Aorta (tissue), 5 donors: ENCODE measurements around the gene ADAT3. TPM values are rescaled to one million over a fixed set of nuclear protein-coding genes. Genes with fewer than 3 reads are reported as not detected.

ENCODE experiments used
- ATAC-seq: fragments of 200-7000 bp; cut with Tn5 transposase; one replicate; pipeline ENCODE4 v1.9.1; 2022; ENCODE audit warnings: moderate library complexity; ENCODE audit not compliant: low FRiP score
- DNase-seq, 2 donors: peaks; one replicate each; pipeline ENCODE4 v3.0.0-alpha.2; 2020
- H3K27ac ChIP-seq, 2 donors: one replicate each; pipeline ENCODE4 v1.5.1; 2013; ENCODE audit warnings: low read length in 2 of 2, mild to moderate bottlenecking in 2 of 2, moderate library complexity in 2 of 2, control low read depth in 1 of 2, inconsistent platforms in 1 of 2, low read depth in 1 of 2
- H3K27me3 ChIP-seq, 2 donors: one replicate each; pipeline ENCODE4 v1.6.1; 2013; ENCODE audit warnings: control low read depth in 1 of 2, low read length in 1 of 2, mild to moderate bottlenecking in 1 of 2, moderate library complexity in 1 of 2; ENCODE audit not compliant: insufficient read depth in 2 of 2, control insufficient read depth in 1 of 2
- H3K36me3 ChIP-seq, 2 donors: one replicate each; pipeline ENCODE4 v1.6.1; 2013; ENCODE audit warnings: control low read depth in 1 of 2, low read length in 1 of 2, mild to moderate bottlenecking in 1 of 2; ENCODE audit not compliant: insufficient read depth in 2 of 2, control insufficient read depth in 1 of 2
- H3K4me1 ChIP-seq, 2 donors: one replicate each; pipeline ENCODE4 v1.6.1; 2013; ENCODE audit warnings: low read length in 2 of 2, control low read depth in 1 of 2, mild to moderate bottlenecking in 1 of 2, moderate library complexity in 1 of 2; ENCODE audit not compliant: insufficient read depth in 2 of 2, control insufficient read depth in 1 of 2
- H3K4me3 ChIP-seq, 2 donors: one replicate each; pipeline ENCODE4 v1.5.1; 2013; ENCODE audit warnings: low read length in 2 of 2, control low read depth in 1 of 2, mild to moderate bottlenecking in 1 of 2
- H3K9me3 ChIP-seq: one replicate; pipeline ENCODE4 v1.6.1; 2013; ENCODE audit warnings: mild to moderate bottlenecking, low read length; ENCODE audit not compliant: control insufficient read depth
- WGBS, 2 donors: extraction: QIAGEN DNeasy Blood & Tissue Kit; methylation state at CpG; one replicate each; pipeline ENCODE4 v1.1.7; 2013; 5-methylcytosine and 5-hydroxymethylcytosine counted together
- intact Hi-C, 2 donors: fragments of 100-400 bp; cut with DNase I; formaldehyde crosslinking; loops; one replicate each; pipeline versions ENCODE4 v1.14.2 to v1.15.0; 2022
- polyA plus RNA-seq, 2 donors: library from polyadenylated mRNA; stranded (reverse); fragments of 200-250 nt; gene quantifications; one replicate each; pipeline ENCODE4 v1.2.3, GENCODE V29; 2013
- total RNA-seq, 2 donors: library from RNA; stranded (reverse); fragmentation: NEBNext Ultra II Directional; extraction: Animal tissue kit (Norgen Biotek cat#: 25700); gene quantifications; one replicate each; pipeline ENCODE4 v1.2.1, GENCODE V29; 2021
- donor health status: healthy with polysubstance abuse.
- donor health status: Bipolar disorder and iron deficiency.
- donor health status: DM: no; HTN: no; CAD: no.
- donor health status: DM: no; HTN: no; CAD: no.
- donor health status: DM: yes; HTN: yes; CAD: no.

Gene ADAT3
- total and polyA plus RNA-seq, 4 donors, result 1.5 to 5.6 (median 4.4) TPM

DNA sequence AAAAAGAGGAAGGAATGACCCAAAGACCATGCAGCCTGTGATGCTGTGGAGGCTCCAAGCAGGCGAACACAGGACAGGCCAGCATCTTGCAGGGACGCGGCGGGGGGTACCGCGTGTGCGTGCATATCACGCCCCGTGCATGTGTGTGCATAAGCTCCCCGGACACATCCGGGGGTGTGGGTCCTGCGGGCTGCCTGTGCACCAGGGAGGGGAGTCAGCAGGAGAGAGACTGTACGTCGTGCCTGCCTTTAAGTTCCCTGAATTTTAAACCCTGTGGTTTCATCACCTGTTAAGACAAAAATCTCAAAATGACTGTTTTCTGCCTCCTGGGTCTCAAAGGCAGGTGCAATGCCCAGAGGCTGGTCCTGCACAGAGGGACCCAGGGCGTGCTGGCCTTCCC is 16.6 kb downstream of the ADAT3 start:
- DNase-seq, result no peak
- no peak for ATAC-seq
- no peaks in the 10 kb centered on the region for H3K4me1 ChIP-seq
- no peaks in the 10 kb centered on the region for H3K9me3 ChIP-seq
- H3K27me3 ChIP-seq, result no peaks in the 10 kb centered on the region
- WGBS, 2 donors, result 96 to 97% methylated on average over 15 of the region's 15 CpGs
- intact Hi-C loops, result no loop called here
- no peak overlapping the region for H3K27ac ChIP-seq
- no peak overlapping the region for H3K4me3 ChIP-seq
- H3K36me3 ChIP-seq, result peaks cover 0 to 7% of the 10 kb centered on the region in 2 donors

DNA sequence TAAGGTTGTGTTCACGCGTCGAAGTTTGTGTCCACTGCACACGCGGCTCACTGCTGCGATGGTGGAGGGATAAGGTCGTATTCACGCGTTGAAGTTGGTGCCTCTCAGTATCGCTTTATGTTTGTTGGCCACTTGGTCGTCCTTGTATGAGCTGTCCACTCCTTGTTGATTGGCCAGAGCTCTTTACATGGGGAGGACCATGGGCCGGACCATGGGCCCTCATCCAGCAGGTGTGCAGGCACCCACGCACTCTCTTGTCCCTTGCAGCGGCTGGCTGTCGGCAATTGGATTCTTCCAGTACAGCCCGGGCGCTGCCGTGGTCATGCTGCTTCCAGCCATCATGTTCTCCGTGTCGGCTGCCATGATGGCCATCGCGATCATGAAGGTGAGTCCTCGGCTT is 17.6 kb downstream of the ADAT3 start:
- Histone ChIP-seq H3K4me3 (no peak overlapping the region), H3K36me3 (peaks cover 0 to 7% of the 10 kb centered on the region in 2 donors), H3K4me1 (no peaks in the 10 kb centered on the region), H3K27me3 (no peaks in the 10 kb centered on the region), H3K27ac (no peak overlapping the region), H3K9me3 (no peaks in the 10 kb centered on the region)
- 94 to 97% methylated on average over 23 of the region's 23 CpGs for WGBS, 2 donors
- ATAC-seq (no peak), DNase-seq (no peak)
- intact Hi-C loops, result no loop called here

DNA sequence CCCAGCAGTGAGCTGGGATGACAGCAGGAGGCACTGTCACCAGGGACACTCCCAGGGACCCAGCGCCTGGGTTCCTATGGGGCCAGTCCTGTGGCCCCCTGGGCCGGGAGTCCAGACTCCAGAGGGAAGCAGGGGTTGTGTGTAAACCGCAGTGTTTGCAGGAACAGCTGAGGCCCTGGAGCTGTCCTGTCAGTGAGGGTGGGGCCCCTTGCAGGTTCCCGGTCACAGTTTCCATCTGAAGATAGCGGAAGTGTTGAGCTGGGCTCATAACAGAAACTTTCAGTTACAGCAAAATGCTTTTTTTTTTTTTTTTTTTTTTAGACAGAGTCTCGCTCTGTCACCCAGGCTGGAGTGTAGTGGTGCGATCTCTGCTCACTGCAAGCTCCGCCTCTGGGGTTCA is 18.1 kb downstream of the ADAT3 start:
- Histone ChIP-seq H3K36me3 (peaks cover 0 to 4% of the 10 kb centered on the region in 2 donors), H3K27me3 (no peaks in the 10 kb centered on the region), H3K27ac (no peak overlapping the region), H3K4me1 (no peaks in the 10 kb centered on the region), H3K4me3 (no peak overlapping the region), H3K9me3 (no peaks in the 10 kb centered on the region)
- intact Hi-C loops, result no loop called here
- WGBS, 2 donors, result 91 to 92% methylated on average over 6 to 8 of the region's 8 CpGs
- ATAC-seq (peak; percentile 19), DNase-seq (peak in 1 of 2 donors; percentile 61)

DNA sequence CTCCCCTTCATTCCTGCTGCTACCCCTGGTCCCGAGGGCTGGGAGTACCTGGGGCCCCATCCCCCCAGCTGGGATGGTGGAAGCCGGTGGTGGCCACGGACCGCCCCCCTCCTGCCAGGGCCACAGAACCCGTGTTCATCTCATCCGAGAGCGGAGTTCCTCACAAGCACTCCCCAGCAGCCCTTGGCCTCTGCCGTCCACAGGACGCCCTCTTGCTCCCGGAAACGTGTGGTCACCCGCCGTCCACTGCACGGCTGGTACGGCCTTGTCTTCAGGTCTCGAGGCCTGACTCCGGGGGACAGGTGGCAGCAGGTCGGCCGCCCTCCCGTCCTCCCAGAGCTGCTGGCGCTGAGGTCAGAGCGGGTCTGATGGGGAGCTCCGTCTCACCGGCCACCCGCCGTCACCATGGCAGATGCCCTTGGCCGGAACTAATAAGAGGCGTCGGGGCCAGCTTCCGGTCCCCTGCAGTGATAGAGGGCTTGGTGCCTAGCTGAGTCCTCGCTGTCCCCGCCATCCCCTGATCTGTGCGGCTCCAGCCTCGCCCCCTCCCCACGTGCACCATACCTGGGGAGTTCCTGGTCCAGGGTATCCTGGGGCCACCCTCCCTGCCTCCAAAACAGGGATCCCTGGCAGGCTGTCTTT is 19.2 kb downstream of the ADAT3 start:
- no peak overlapping the region for H3K27ac ChIP-seq
- no peaks in the 10 kb centered on the region for H3K36me3 ChIP-seq
- H3K9me3 ChIP-seq, result no peaks in the 10 kb centered on the region
- 92% methylated on average over 35 of the region's 35 CpGs for WGBS, 2 donors
- no peak for DNase-seq
- no peak overlapping the region for H3K4me3 ChIP-seq
- H3K4me1 ChIP-seq, result no peaks in the 10 kb centered on the region
- intact Hi-C loops, result no loop called here
- no peaks in the 10 kb centered on the region for H3K27me3 ChIP-seq
- no peak for ATAC-seq

DNA sequence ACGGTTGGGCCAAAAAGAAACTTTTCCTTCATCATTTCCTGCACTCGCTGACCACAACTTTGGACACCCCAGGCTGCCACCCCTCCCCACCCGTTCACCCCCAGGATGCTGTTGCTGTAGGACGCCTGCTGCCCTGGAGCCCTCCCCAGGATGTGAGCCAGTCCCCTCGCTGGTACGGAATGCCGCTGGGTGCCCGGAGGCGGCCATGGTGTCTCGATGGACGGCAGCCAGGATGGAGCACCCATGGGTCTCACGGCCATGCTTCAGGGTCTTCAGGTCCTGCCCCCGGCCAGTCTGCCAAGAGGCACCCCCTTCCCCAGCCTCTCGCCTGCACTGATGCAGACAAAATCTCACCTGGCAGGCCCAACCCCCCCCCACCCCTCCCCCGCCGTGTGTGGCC is 20.3 kb downstream of the ADAT3 start:
- 85 to 87% methylated on average over 15 to 16 of the region's 16 CpGs for WGBS, 2 donors
- H3K4me3 ChIP-seq, result no peak overlapping the region
- H3K27me3 ChIP-seq, result no peaks in the 10 kb centered on the region
- ATAC-seq, result no peak
- H3K27ac ChIP-seq, result no peak overlapping the region
- no peaks in the 10 kb centered on the region for H3K36me3 ChIP-seq
- DNase-seq, result peak in 1 of 2 donors; percentile 52
- H3K9me3 ChIP-seq, result no peaks in the 10 kb centered on the region
- intact Hi-C loops, result loop anchor here in 1 of 2 donors (5.0 kb wide), 1 partner anchor 147 kb away; no protein-coding TSS in a partner anchor
- H3K4me1 ChIP-seq, result no peaks in the 10 kb centered on the region

DNA sequence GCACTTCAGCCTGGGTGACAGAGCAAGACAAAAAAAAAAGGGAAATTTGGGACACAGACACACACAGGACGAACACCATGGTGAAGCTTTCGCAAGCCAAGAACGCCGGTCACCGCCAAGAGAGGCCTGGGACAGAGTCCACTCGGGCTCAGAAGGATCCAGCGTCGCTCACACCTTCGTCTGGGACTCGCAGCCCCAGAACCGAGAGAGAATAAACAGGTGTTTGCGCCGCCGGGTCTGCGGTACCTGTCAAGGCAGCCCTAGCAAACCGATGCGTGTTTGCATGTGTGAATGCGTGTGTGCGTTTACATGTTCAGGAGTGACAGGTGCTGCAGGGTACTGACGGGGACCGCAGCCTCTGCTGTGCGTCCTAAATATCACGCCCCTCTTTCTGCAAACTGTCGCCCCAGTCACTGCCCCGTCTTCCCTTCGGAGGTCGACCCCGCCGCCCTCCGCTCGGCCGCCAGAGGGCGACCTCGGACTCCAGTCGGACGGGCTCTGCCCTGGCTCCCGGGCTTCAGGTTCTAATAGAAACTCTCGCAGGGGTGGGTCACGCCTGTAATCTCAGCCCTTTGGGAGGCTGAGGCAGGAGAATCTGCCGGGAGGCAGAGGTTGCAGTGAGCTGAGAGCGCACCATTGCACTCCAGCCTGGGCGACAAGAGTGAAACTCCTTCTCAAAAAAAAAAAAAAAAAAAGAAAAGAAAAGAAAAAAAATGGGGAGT is 24.0 kb downstream of the ADAT3 start:
- 9 to 12% methylated on average over 41 to 42 of the region's 42 CpGs for WGBS, 2 donors
- ATAC-seq, result peak; percentile 92
- no peaks in the 10 kb centered on the region for H3K36me3 ChIP-seq
- H3K4me1 ChIP-seq, result no peaks in the 10 kb centered on the region
- H3K27me3 ChIP-seq, result no peaks in the 10 kb centered on the region
- DNase-seq, result peak; percentile 86 to 93
- no peaks in the 10 kb centered on the region for H3K9me3 ChIP-seq
- no peak overlapping the region for H3K4me3 ChIP-seq
- H3K27ac ChIP-seq, result no peak overlapping the region
- intact Hi-C loops, result loop anchor here in 1 of 2 donors (5.0 kb wide), 1 partner anchor 143 kb away; no protein-coding TSS in a partner anchor

DNA sequence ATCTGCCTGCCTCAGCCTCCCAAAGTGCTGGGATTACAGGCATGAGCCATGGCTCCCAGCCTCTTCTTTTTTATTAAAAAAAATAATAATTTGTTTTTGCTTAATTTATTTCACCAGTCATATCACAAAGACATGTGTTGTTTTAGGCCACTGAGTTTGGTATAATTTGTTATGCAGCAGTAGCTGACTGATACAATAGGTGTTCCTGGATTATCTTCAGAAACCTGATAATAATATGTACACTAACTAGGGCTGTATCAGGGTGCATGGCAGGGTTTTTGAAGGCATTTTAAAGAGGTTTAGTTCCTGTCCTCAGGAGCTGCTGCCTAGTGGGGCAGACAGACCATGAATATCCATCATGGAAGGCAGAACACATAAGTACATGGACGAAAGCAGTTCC is 26.2 kb downstream of the ADAT3 start:
- 79 to 87% methylated on average over 1 of the region's 1 CpG for WGBS, 2 donors
- Histone ChIP-seq H3K36me3 (no peaks in the 10 kb centered on the region), H3K4me1 (no peaks in the 10 kb centered on the region), H3K27me3 (no peaks in the 10 kb centered on the region), H3K4me3 (no peak overlapping the region), H3K27ac (no peak overlapping the region), H3K9me3 (no peaks in the 10 kb centered on the region)
- ATAC-seq (no peak), DNase-seq (no peak)
- intact Hi-C loops, result loop anchor here in 1 of 2 donors (10.0 kb wide), 1 partner anchor 133 kb away; no protein-coding TSS in a partner anchor

DNA sequence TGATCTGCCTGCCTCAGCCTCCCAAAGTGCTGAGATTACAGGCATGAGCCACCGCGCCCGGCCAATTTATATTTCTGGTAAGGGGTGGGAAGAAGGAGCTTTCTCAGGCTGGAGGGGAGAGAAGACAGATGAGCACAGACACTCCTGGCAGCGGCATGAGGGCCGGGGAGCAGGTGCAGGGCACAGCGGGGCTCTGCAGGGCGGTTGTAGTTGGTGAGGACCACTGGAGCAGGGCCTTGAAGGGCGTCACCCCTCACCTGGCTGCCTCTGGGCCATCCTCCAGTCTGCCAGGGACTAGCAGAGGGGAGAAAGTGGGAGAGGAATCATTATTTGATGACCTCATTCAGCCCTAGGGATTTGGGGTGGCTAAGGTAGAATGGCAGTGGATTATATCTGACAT is 27.2 kb downstream of the ADAT3 start:
- Histone ChIP-seq H3K4me3 (no peak overlapping the region), H3K4me1 (no peaks in the 10 kb centered on the region), H3K27ac (no peak overlapping the region), H3K27me3 (no peaks in the 10 kb centered on the region), H3K9me3 (no peaks in the 10 kb centered on the region), H3K36me3 (no peaks in the 10 kb centered on the region)
- 89 to 90% methylated on average over 8 of the region's 8 CpGs for whole genome bisulfite sequencing, 2 donors
- no peak for ATAC-seq
- intact Hi-C loops, result loop anchor here in 1 of 2 donors (10.0 kb wide), 1 partner anchor 132 kb away; no protein-coding TSS in a partner anchor
- no peak for DNase-seq

DNA sequence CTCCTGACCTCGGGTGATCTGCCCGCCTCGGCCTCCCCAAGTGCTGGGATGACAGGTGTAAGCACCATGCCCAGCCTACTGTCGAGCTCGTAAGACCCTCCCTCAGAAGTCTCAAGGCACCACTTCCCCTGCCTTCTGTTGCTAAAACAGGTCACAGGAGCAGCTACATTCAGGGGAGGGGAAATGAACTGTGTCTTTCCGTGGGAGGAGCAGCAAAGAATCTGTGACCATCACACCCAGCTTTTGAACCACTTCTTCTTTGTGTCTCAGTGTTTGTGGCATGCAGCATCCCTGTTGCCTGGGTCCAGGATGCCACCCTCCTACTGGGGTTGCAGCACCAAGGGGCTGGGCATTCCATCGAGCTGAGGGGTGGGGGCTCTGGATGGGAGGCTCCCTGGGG is 28.0 kb downstream of the ADAT3 start:
- no peak for DNase-seq
- no peak for ATAC-seq
- no peak overlapping the region for H3K4me3 ChIP-seq
- H3K36me3 ChIP-seq, result no peaks in the 10 kb centered on the region
- WGBS, 2 donors, result 71 to 75% methylated on average over 7 of the region's 7 CpGs
- H3K27me3 ChIP-seq, result no peaks in the 10 kb centered on the region
- H3K4me1 ChIP-seq, result no peaks in the 10 kb centered on the region
- no peaks in the 10 kb centered on the region for H3K9me3 ChIP-seq
- intact Hi-C loops, result loop anchor here in 1 of 2 donors (10.0 kb wide), 1 partner anchor 132 kb away; no protein-coding TSS in a partner anchor
- no peak overlapping the region for H3K27ac ChIP-seq
